AG10803 (cell line): Measurements from ENCODE around the gene IL12B.

Experiments
- DNase-seq: peaks from one replicate; pipeline ENCODE4 v3.0.0; 2010; ENCODE audit warnings: low read depth
- H3K4me3 ChIP-seq: 2 replicates; pipeline ENCODE4 v1.5.1; 2011; ENCODE audit warnings: mild to moderate bottlenecking, low read length, control low read depth
- TF ChIP-seq, protein P1 (sequence below): conservative IDR thresholded peaks from 2 replicates; pipeline ENCODE4 v1.5.1; 2011; ENCODE audit warnings: mild to moderate bottlenecking, low read length, control low read depth, inconsistent platforms

Gene IL12B

DNA sequence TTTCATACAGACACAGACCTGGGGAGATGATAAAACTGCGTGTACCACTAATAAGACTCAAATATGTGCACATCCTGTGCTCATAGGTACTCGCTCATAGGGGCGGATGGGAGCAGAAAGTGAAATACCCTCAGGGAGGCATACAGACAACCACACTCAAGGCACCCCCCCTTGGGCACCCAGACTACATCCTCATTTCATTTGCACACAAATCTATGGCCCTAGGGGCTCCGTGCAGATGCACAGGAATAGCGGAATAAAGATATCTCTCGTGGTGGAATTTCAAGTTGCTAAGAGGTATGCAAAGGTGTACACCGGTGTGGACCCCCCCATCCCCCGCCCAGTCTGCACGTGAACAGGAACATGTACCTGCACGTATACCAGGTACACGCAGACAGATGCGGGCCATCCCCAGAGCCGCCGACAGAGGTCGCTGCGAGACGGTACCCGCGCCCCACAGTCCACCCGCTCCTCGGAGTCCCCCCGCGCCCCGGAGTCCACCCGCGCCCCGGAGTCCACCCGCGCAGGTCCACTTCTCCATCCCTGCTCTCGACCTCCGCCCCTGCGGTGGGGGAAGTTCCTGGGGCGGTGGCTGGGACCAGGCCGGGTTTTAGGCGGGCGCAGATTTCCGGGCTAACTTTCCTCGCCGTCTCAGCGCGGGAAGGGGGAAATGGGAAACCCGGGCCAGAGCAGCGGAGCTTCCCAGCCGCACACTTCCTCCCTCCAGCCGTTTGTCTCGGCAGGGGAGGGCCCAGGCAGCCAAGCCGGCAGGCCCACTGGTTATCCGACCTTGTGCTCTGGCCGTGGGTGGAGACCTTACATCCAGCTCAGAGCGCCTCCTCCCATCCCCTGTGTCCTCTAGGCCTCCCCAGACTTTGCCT, 1.0 kb upstream of the IL12B start:
- H3K4me3 ChIP-seq = peak overlapping the region; percentile 53
- peak; percentile 25 for DNase-seq
- TF ChIP-seq, protein P1, sequence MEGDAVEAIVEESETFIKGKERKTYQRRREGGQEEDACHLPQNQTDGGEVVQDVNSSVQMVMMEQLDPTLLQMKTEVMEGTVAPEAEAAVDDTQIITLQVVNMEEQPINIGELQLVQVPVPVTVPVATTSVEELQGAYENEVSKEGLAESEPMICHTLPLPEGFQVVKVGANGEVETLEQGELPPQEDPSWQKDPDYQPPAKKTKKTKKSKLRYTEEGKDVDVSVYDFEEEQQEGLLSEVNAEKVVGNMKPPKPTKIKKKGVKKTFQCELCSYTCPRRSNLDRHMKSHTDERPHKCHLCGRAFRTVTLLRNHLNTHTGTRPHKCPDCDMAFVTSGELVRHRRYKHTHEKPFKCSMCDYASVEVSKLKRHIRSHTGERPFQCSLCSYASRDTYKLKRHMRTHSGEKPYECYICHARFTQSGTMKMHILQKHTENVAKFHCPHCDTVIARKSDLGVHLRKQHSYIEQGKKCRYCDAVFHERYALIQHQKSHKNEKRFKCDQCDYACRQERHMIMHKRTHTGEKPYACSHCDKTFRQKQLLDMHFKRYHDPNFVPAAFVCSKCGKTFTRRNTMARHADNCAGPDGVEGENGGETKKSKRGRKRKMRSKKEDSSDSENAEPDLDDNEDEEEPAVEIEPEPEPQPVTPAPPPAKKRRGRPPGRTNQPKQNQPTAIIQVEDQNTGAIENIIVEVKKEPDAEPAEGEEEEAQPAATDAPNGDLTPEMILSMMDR = peak; percentile 55

DNA sequence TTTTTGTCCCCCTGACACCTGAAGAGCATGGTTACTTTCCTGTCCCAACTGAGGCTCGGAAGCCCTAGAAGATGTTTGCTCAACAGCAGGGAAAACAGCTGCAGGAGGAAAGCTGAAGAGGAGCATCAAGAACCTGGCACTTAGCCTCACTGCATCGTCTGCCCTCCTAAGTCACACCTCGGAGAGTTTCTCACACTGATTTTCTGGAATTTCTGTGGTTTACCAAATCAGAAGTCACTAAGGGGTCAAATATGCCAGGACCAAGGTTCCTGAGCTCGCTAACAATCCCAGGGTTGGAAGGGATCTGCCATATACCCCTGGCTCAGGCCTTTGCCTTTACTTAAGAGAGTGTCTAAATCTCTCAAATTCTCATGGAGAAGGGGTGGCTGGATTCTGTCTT, 5.3 kb downstream of the IL12B start:
- peak; percentile 62 for DNase-seq
- no peak overlapping the region for H3K4me3 ChIP-seq
- TF ChIP-seq, protein P1 = no peak

DNA sequence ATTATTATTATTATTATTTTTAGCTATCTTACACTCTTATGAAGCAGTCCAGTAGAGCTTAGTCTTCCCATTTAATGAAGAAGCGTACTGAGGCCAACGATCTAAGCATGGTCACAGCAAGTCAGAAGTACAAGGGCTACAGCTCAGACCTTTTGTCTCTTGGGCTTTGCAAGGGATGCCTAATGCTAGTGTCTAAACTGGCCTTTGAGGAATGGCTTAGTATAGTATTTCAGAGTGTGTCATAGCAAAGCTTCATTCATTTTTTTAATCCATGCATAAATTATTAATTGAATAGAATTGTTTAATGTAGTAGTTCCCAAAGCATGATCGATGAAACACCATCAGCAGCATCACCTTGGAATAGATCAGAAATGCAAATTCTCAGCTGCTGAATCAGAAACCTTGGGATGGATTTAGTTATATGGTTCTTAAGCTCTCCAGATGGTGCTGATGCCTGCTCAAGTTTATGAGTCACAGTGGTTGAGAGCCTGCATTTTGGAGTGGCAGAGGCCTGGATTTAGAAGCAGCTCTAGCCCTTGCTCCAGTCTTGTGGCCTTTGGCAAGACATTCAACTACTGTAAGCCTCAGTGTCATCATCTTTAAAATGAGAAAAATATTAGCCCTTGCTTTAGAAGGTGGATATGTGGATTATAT, 6.1 kb downstream of the IL12B start:
- TF ChIP-seq, protein P1 = no peak
- peak; percentile 96 for DNase-seq
- H3K4me3 ChIP-seq = no peak overlapping the region

DNA sequence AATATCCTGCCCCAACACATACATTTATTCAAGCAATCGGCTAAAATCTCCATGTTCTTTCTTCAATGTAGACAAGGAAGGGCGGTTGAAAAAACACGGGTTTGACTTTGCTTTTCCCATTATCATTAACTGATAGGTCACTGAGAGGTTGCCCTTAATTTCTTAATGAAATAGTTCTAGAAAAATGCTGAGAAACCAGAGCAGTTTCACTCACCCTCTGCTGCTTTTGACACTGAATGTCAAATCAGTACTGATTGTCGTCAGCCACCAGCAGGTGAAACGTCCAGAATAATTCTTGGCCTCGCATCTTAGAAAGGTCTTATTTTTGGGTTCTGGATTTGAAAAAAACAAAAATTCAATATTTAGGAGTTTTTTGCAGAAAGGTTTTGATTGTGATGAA, 8.1 kb downstream of the IL12B start:
- no peak overlapping the region for H3K4me3 ChIP-seq
- TF ChIP-seq, protein P1 = no peak
- no peak for DNase-seq

DNA sequence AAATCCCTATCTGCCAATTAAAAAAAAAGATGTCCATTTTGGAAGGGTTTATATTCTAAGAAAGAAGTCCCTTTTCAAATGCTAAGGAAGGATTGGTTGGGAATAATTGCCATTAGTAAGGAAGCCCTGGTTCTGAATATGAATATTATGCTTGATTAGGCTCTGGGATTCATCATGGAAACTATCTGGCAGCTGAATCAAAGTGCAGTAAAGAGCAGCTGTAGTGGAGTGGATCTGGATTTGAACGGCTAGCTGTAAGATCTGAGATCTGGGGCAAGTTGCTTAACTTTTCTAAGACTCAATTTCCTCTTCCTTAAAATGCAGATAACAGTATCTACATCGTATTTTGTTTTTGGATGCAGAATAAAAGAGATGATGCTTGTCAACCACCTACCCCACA, 10.5 kb downstream of the IL12B start:
- H3K4me3 ChIP-seq = no peak overlapping the region
- DNase-seq = no peak
- TF ChIP-seq, protein P1 = no peak

DNA sequence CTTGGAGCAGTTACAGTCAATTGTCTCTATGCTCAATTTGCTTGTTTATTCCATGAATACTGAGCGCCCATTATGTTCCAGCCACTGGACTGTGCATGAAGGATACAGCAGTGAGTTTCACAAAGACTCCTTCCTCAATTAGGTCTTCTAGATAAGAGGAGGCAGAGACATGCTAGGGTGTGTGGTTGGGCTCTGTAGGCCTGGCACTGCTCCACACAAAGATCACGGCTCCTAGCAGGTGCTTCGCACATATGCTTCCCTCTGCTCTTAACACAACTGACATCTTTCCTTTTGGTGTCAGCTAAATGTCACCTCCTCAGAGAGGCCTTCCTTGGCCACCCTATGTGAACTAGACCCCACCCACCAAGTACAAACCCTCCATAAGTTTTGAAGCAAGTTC, 10.9 kb downstream of the IL12B start:
- H3K4me3 ChIP-seq = no peak overlapping the region
- TF ChIP-seq, protein P1 = no peak
- no peak for DNase-seq

DNA sequence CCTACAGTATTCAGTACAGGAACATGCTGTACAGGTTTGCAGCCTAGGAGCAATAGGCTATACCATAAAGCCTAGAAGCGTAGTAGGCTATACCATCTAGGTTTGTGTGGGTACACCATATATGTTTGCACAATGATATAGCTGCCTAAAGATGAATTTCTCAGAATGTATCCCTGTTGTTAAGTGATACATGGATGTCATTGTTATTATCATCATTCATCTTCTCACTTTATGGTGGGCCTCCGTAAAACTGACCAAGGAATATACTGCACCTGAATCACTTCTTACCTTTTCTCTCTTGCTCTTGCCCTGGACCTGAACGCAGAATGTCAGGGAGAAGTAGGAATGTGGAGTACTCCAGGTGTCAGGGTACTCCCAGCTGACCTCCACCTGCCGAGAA, 11.8 kb downstream of the IL12B start:
- no peak for DNase-seq
- H3K4me3 ChIP-seq = no peak overlapping the region
- TF ChIP-seq, protein P1 = no peak
